Stimulated activated CD4-positive, alpha-beta T cell treated with anti-CD3 and anti-CD28 coated beads, Interleukin-12 subunit alpha, Interleukin-12 subunit beta, amount 100 ng/mL, for 48 hours (primary cell): Measurements from ENCODE around the gene DCAF11.

Source experiments
- DNase-seq, 3 donors: peaks; one replicate each; pipeline ENCODE4 v3.0.0-alpha.2; 2020; ENCODE audit warnings: low read depth in 2 of 3, low spot score in 1 of 3

Gene DCAF11

DNA sequence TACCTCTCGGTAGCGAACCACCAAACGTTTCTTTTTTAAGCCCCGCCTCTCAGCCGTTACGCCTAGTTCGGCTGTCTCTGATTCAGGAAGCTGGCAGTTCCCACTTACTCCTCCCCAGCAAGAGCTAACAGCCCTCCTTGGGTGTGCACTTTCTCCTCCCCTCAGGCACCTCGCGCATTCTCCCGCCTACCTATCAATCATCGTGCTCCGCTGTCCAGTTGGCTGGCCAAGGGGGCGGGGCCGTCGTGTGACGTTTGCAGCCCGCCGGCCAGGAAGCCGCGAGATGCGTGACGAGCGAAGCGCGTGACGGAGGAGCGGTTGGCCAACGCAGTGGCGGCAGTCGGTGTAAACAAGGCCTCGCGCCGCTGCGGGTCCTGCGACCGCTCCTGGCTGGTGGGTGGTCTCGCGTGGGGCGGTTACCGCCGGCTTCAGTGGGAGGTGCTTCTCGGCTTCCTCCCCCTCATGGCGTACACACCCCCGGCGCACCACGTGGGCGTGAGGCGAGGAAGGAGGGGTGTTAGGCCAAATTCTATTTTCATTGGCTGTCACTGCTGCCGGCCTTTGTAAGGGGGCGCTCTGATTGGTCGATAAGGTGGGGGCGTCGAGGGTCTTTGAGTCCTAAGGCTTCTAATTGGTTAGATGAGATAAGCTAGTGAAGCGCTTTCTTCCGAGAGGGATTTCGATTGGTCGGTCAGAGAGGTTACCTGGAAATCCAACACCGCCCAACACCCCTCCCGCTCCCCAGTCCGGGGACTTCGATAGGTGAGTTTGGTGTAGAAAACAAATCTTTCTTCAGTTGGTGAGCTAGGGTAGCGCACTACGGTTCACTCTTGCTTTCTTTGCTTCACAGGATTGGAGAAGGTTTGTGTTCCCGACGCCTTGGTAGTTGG is at the start of gene DCAF11, which contains the start of gene NRL:
TSS of gene DCAF11 (plus strand) at position 246 of the 890 bp plus-strand sequence. CDS start 818 bp downstream, outside the sequence.
TSS of gene NRL (minus strand) at position 418 of the 890 bp plus-strand sequence. CDS start 32,101 bp downstream, outside the sequence.
- peak; percentile 95 to 98 (median 98) for DNase-seq

- DNase-seq: no peak
Observed at GRCh38 chr14:24064856-24065255, 49.7 kb upstream of the DCAF11 start.

DNA sequence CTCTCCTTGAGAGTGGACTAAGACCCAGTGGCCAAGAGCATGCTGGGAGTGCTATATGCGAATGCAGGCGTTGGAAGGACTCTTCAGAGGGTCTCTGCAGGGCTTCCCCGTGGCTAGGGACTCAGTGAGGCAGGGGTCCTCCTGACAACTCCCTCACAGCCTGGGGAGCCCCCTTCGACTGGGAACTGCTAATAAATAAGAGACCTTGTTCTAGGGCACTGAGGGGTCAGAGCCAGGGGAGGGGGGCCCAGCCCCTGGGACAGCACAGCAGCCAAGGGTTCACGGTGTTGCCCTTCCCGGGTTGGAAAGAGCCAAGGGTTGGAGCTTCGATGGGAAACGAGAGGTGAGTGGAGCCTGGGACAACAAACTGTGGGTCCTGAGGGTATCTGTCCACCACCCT is 49.2 kb upstream of the DCAF11 start:
- DNase-seq: no peak

GRCh38 chr14:24066496-24067132 is 48.0 kb upstream of the DCAF11 start:
- DNase-seq: no peak

GRCh38 chr14:24067133-24068082 is 47.2 kb upstream of the DCAF11 start:
- DNase-seq: no peak

DNA sequence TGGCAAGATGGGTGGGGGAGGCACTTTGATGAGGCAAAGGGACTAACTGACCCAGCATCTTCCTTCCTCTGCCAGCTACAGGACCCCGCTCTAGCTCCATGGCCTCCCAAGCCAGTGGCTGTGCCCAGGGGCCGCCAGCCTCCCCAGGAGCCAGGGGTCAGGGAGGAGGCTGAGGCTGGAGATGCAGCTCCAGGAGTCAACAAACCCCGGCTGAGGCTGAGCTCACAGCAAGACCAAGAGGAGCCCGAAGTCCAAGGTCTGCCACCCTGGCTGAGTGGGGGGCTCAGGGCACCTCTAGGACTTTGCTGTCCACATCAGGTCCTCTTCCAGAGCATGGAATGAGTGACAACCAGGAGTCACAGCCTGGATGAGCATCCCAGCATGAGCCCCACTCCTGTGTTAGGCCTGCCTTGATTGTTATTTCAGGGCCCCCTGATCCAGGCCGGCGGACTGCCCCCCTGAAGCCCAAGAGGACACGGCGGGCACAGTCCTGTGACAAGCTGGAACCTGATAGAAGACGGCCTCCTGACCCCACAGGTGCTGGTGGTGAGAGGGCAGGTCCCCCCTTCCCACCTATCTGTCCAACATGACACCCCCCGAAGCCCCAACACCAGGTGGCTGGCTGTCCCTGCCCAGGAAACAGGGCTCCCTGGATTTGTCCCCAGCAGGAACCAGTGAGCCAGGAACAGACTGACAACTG is 45.7 kb upstream of the DCAF11 start:
- no peak for DNase-seq

DNA sequence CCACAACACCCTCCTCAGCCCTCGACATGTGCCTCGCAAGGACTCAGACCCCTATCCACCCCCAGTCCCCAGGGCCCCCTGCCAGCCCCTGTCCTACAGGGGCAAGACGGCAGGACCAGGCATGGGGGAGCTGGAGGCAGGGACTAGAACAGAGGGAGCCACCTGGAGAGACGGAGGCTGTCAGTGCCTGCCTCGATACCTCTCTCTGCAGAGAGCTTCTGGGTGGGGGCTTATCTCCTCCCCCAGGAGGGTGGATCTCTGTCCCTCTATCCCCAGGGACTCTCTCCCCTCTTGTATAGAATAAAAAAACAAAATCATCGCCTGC is 45.2 kb upstream of the DCAF11 start:
- DNase-seq: no peak

DNA sequence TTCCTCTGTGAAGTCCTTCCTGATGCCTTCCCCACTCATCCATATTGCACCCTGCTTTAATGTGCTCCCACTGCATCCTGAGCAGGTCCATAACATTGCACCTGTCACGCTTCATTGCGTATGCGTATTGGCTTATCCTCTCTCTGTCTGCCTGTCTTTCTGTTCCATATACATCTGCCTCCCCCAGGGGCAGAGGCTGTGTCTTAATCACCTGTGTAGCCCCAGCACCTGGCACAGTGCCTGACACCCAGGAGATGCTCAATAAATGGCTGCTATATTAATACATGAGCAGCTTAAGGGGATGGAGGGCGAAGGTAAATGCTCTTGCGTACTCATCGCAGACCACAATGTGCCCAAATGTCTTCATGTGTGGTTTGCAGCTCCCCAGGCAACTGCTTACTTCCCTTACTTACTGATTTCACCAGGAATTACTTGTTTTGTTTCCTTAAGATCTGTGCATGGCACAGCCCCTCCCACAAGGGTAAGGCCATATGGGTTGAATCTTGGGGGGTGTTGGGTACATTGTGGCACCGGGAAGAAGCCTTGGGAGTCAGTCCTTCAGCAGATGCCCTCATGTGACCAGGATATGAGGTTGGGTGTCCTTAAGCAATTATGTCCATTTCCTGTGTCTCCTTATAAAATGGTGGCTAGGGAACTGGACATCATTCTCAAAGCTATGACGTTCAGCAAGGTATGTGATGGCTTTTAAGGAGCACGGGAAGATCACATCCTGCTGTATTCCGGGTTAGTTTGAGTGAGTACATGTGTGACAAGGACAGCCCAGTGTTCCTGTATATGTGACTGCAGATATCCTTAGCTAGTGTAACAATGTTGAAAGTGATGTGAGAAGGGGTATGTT is 44.1 kb upstream of the DCAF11 start:
- DNase-seq: no peak

DNA sequence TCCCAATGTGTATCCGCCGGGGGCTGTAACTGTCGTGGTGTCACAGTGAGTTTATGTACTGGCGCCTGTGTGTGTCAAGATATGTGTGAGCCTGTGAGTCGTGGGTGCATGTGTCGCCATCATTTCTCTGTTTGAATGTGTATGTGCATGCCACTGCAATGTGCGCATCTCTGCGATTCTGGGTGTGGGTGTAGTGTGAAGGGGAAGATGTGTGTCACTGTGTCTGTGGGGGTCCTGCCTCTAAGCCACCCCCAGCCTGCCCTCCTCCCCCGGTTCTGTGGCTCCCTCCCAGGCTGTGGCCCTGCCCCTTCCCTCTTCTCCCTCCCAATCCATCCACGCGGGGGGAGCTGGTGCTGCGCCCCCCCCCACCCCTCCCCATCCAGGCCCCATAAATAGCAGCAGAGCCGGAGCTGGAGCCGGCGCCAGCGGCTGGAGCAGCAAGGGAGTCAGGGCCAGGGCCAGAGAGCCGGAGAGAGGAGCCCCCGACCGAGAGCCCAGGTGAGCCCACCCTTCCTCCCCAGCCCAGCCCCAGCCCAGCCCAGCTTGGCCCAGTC is 43.4 kb upstream of the DCAF11 start, which contains the start of gene CPNE6:
TSS of gene CPNE6 (plus strand) at position 419 of the 554 bp plus-strand sequence. CDS start 1,375 bp downstream, outside the sequence.
- peak in 1 of 3 donors; percentile 28 for DNase-seq

DNA sequence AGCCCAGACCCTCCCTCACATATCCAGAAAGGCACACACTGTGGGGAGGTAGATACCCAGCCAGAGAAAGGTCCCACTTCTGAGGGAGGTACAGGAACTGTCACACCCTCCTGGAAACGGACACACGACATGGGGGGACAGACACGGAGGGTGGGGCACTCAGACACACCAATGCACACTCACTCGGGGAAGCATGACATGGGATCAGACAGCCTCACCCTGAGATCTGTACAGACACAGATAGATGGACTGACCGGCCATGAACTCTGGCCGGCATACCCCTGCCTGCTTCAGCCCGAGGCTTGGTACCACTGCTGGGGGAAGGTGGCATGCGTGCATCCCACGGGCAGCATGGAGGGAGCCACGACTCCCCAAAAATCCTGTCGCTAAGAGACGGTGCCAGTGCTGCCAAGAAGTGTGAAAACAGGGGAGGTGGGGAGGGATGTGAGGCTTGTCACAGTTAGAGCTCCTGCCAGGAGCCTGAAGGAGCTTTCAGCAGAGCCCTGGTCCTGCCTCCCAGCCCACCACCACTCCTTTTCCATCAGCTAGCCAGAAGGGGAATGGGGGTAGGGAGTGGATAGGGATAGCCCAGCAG is 42.6 kb upstream of the DCAF11 start:
- no peak for DNase-seq

DNA sequence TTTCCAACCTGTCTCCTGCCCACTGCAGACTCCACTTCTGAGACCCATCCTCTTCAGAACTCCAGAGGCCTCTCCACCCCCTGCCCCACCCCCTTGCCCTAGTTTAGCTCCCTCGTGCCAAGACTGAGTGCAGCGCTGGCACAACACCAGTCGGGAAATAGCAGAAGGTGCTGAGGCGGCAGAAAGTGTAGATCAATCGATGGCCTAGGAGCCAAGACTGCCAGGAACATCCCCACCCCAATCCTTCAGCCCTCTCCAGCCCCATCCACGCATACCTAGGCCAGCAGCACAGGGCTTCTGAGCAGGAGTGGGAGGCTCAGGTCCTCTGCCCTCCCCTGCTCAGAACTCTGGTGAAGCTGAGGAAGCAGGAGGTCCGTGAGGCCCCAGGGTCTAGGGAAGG is 42.1 kb upstream of the DCAF11 start:
- DNase-seq: no peak

- no peak for DNase-seq
Observed at GRCh38 chr14:24072881-24073877, 41.4 kb upstream of the DCAF11 start.

- DNase-seq: no peak
Observed at GRCh38 chr14:24074625-24075484, 39.7 kb upstream of the DCAF11 start.

GRCh38 chr14:24075485-24076301 is 38.9 kb upstream of the DCAF11 start:
- DNase-seq: no peak

GRCh38 chr14:24076302-24076601 is 38.3 kb upstream of the DCAF11 start:
- no peak for DNase-seq

DNA sequence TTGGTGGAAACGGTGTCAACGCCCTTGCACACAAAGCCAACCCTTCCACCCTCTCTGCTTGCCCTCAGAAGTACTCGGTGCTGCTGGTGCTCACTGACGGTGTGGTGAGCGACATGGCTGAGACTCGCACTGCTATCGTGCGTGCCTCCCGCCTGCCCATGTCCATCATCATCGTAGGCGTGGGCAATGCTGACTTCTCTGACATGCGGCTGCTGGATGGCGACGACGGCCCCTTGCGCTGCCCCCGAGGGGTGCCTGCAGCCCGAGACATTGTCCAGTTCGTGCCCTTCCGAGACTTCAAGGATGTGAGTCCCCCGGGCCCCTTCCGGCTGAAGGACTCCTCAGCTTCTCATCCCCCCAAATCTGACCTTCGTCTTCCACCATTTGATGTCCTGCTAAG is 37.5 kb upstream of the DCAF11 start:
- no peak for DNase-seq
